ENCODE results near the gene RAB19.

The RAB19 gene

GRCh38 chr7:140423501-140423900, 19.6 kb downstream of the RAB19 start:
- no peaks in the 10 kb centered on the region for H3K36me3 ChIP-seq (ENCODE audit: control insufficient read depth in 5 of 5, insufficient read depth in 5 of 5, low read length in 5 of 5)
- peaks cover 0 to 7% (median 0%) of the 10 kb centered on the region in 5 donors for H3K4me1 ChIP-seq (ENCODE audit: control insufficient read depth in 5 of 5, insufficient read depth in 5 of 5, low read length in 5 of 5)
- no peaks in the 10 kb centered on the region for H3K27me3 ChIP-seq (ENCODE audit: control insufficient read depth in 5 of 5, insufficient read depth in 4 of 5, low read length in 5 of 5)
- no peak overlapping the region for H3K27ac ChIP-seq (ENCODE audit: low read depth, low read length)
- no peaks in the 10 kb centered on the region for H3K9me3 ChIP-seq (ENCODE audit: control insufficient read depth in 5 of 5, low read length in 5 of 5)
- H3K4me3 ChIP-seq (ENCODE audit: low read depth in 1 of 5, low read length in 5 of 5) = no peak overlapping the region
- no peak overlapping the region for H3K9ac ChIP-seq (ENCODE audit: low read length in 5 of 5)

GRCh38 chr7:140425718-140426117, 21.9 kb downstream of the RAB19 start:
- Histone ChIP-seq H3K4me3 (ENCODE audit: low read depth in 1 of 5, low read length in 5 of 5) (no peak overlapping the region), H3K27ac (ENCODE audit: low read depth, low read length) (no peak overlapping the region), H3K9ac (ENCODE audit: low read length in 5 of 5) (no peak overlapping the region)

GRCh38 chr7:140426130-140426529, 22.3 kb downstream of the RAB19 start:
- Histone ChIP-seq H3K9ac (ENCODE audit: low read length in 5 of 5) (no peak overlapping the region), H3K4me1 (ENCODE audit: control insufficient read depth in 5 of 5, insufficient read depth in 5 of 5, low read length in 5 of 5) (peaks cover 0 to 7% (median 0%) of the 10 kb centered on the region in 5 donors), H3K36me3 (ENCODE audit: control insufficient read depth in 5 of 5, insufficient read depth in 5 of 5, low read length in 5 of 5) (no peaks in the 10 kb centered on the region), H3K27ac (ENCODE audit: low read depth, low read length) (no peak overlapping the region), H3K9me3 (ENCODE audit: control insufficient read depth in 5 of 5, low read length in 5 of 5) (no peaks in the 10 kb centered on the region), H3K4me3 (ENCODE audit: low read depth in 1 of 5, low read length in 5 of 5) (no peak overlapping the region), H3K27me3 (ENCODE audit: control insufficient read depth in 5 of 5, insufficient read depth in 4 of 5, low read length in 5 of 5) (peaks cover 0 to 3% (median 0%) of the 10 kb centered on the region in 5 donors)

More at GRCh38 chr7:140425718-140426117, 21.9 kb downstream of the RAB19 start:
- H3K27me3 ChIP-seq (ENCODE audit: control insufficient read depth in 5 of 5, insufficient read depth in 4 of 5, low read length in 5 of 5) = peaks cover 0 to 3% (median 0%) of the 10 kb centered on the region in 5 donors
- no peaks in the 10 kb centered on the region for H3K9me3 ChIP-seq (ENCODE audit: control insufficient read depth in 5 of 5, low read length in 5 of 5)
- peaks cover 0 to 7% (median 0%) of the 10 kb centered on the region in 5 donors for H3K4me1 ChIP-seq (ENCODE audit: control insufficient read depth in 5 of 5, insufficient read depth in 5 of 5, low read length in 5 of 5)
- no peaks in the 10 kb centered on the region for H3K36me3 ChIP-seq (ENCODE audit: control insufficient read depth in 5 of 5, insufficient read depth in 5 of 5, low read length in 5 of 5)

- Histone ChIP-seq H3K9me3 (ENCODE audit: control insufficient read depth in 5 of 5, low read length in 5 of 5) (no peaks in the 10 kb centered on the region), H3K36me3 (ENCODE audit: control insufficient read depth in 5 of 5, insufficient read depth in 5 of 5, low read length in 5 of 5) (no peaks in the 10 kb centered on the region), H3K9ac (ENCODE audit: low read length in 5 of 5) (no peak overlapping the region)
Observed at GRCh38 chr7:140433396-140433795, 29.5 kb downstream of the RAB19 start.

GRCh38 chr7:140435252-140435895, 31.5 kb downstream of the RAB19 start:
- Histone ChIP-seq H3K27ac (ENCODE audit: low read depth, low read length) (no peak overlapping the region), H3K9ac (ENCODE audit: low read length in 5 of 5) (peak overlapping the region in 1 of 5 donors; percentile 4), H3K9me3 (ENCODE audit: control insufficient read depth in 5 of 5, low read length in 5 of 5) (no peaks in the 10 kb centered on the region), H3K27me3 (ENCODE audit: control insufficient read depth in 5 of 5, insufficient read depth in 4 of 5, low read length in 5 of 5) (peaks cover 0 to 6% (median 0%) of the 10 kb centered on the region in 5 donors), H3K4me1 (ENCODE audit: control insufficient read depth in 5 of 5, insufficient read depth in 5 of 5, low read length in 5 of 5) (peaks cover 0 to 6% (median 0%) of the 10 kb centered on the region in 5 donors), H3K36me3 (ENCODE audit: control insufficient read depth in 5 of 5, insufficient read depth in 5 of 5, low read length in 5 of 5) (no peaks in the 10 kb centered on the region), H3K4me3 (ENCODE audit: low read depth in 1 of 5, low read length in 5 of 5) (no peak overlapping the region)

More at GRCh38 chr7:140433396-140433795, 29.5 kb downstream of the RAB19 start:
- Histone ChIP-seq H3K27ac (ENCODE audit: low read depth, low read length) (no peak overlapping the region), H3K27me3 (ENCODE audit: control insufficient read depth in 5 of 5, insufficient read depth in 4 of 5, low read length in 5 of 5) (peaks cover 0 to 6% (median 0%) of the 10 kb centered on the region in 5 donors), H3K4me1 (ENCODE audit: control insufficient read depth in 5 of 5, insufficient read depth in 5 of 5, low read length in 5 of 5) (peaks cover 0 to 6% (median 0%) of the 10 kb centered on the region in 5 donors), H3K4me3 (ENCODE audit: low read depth in 1 of 5, low read length in 5 of 5) (no peak overlapping the region)

GRCh38 chr7:140439359-140439758, 35.5 kb downstream of the RAB19 start:
- H3K4me1 ChIP-seq (ENCODE audit: control insufficient read depth in 5 of 5, insufficient read depth in 5 of 5, low read length in 5 of 5) = peaks cover 0 to 6% (median 0%) of the 10 kb centered on the region in 5 donors
- no peaks in the 10 kb centered on the region for H3K9me3 ChIP-seq (ENCODE audit: control insufficient read depth in 5 of 5, low read length in 5 of 5)
- H3K36me3 ChIP-seq (ENCODE audit: control insufficient read depth in 5 of 5, insufficient read depth in 5 of 5, low read length in 5 of 5) = no peaks in the 10 kb centered on the region
- no peak overlapping the region for H3K27ac ChIP-seq (ENCODE audit: low read depth, low read length)
- H3K9ac ChIP-seq (ENCODE audit: low read length in 5 of 5) = no peak overlapping the region
- H3K27me3 ChIP-seq (ENCODE audit: control insufficient read depth in 5 of 5, insufficient read depth in 4 of 5, low read length in 5 of 5) = peaks cover 0 to 6% (median 0%) of the 10 kb centered on the region in 5 donors
- no peak overlapping the region for H3K4me3 ChIP-seq (ENCODE audit: low read depth in 1 of 5, low read length in 5 of 5)

GRCh38 chr7:140440593-140440992, 36.7 kb downstream of the RAB19 start:
- H3K27me3 ChIP-seq (ENCODE audit: control insufficient read depth in 5 of 5, insufficient read depth in 4 of 5, low read length in 5 of 5) = peaks cover 0 to 3% (median 0%) of the 10 kb centered on the region in 5 donors

GRCh38 chr7:140441519-140441918, 37.7 kb downstream of the RAB19 start:
- no peak overlapping the region for H3K9ac ChIP-seq (ENCODE audit: low read length in 5 of 5)
- H3K4me3 ChIP-seq (ENCODE audit: low read depth in 1 of 5, low read length in 5 of 5) = no peak overlapping the region
- H3K36me3 ChIP-seq (ENCODE audit: control insufficient read depth in 5 of 5, insufficient read depth in 5 of 5, low read length in 5 of 5) = no peaks in the 10 kb centered on the region
- no peaks in the 10 kb centered on the region for H3K4me1 ChIP-seq (ENCODE audit: control insufficient read depth in 5 of 5, insufficient read depth in 5 of 5, low read length in 5 of 5)
- no peaks in the 10 kb centered on the region for H3K9me3 ChIP-seq (ENCODE audit: control insufficient read depth in 5 of 5, low read length in 5 of 5)
- H3K27ac ChIP-seq (ENCODE audit: low read depth, low read length) = no peak overlapping the region
- H3K27me3 ChIP-seq (ENCODE audit: control insufficient read depth in 5 of 5, insufficient read depth in 4 of 5, low read length in 5 of 5) = no peaks in the 10 kb centered on the region

More at GRCh38 chr7:140440593-140440992, 36.7 kb downstream of the RAB19 start:
- peaks cover 0 to under 1% (median 0%) of the 10 kb centered on the region in 5 donors for H3K4me1 ChIP-seq (ENCODE audit: control insufficient read depth in 5 of 5, insufficient read depth in 5 of 5, low read length in 5 of 5)
- H3K27ac ChIP-seq (ENCODE audit: low read depth, low read length) = no peak overlapping the region
- H3K36me3 ChIP-seq (ENCODE audit: control insufficient read depth in 5 of 5, insufficient read depth in 5 of 5, low read length in 5 of 5) = no peaks in the 10 kb centered on the region
- H3K9ac ChIP-seq (ENCODE audit: low read length in 5 of 5) = no peak overlapping the region
- no peak overlapping the region for H3K4me3 ChIP-seq (ENCODE audit: low read depth in 1 of 5, low read length in 5 of 5)
- H3K9me3 ChIP-seq (ENCODE audit: control insufficient read depth in 5 of 5, low read length in 5 of 5) = no peaks in the 10 kb centered on the region

- no peak overlapping the region for H3K27ac ChIP-seq (ENCODE audit: low read depth, low read length)
- H3K9ac ChIP-seq (ENCODE audit: low read length in 5 of 5) = no peak overlapping the region
- H3K9me3 ChIP-seq (ENCODE audit: control insufficient read depth in 5 of 5, low read length in 5 of 5) = no peaks in the 10 kb centered on the region
- no peak overlapping the region for H3K4me3 ChIP-seq (ENCODE audit: low read depth in 1 of 5, low read length in 5 of 5)
- H3K4me1 ChIP-seq (ENCODE audit: control insufficient read depth in 5 of 5, insufficient read depth in 5 of 5, low read length in 5 of 5) = peaks cover 0 to 4% (median 0%) of the 10 kb centered on the region in 5 donors
- no peaks in the 10 kb centered on the region for H3K27me3 ChIP-seq (ENCODE audit: control insufficient read depth in 5 of 5, insufficient read depth in 4 of 5, low read length in 5 of 5)
- H3K36me3 ChIP-seq (ENCODE audit: control insufficient read depth in 5 of 5, insufficient read depth in 5 of 5, low read length in 5 of 5) = peaks cover 0 to 2% (median 0%) of the 10 kb centered on the region in 5 donors
Observed at GRCh38 chr7:140446467-140446866, 42.6 kb downstream of the RAB19 start.

- Histone ChIP-seq H3K27ac (ENCODE audit: low read depth, low read length) (no peak overlapping the region), H3K4me3 (ENCODE audit: low read depth in 1 of 5, low read length in 5 of 5) (no peak overlapping the region), H3K27me3 (ENCODE audit: control insufficient read depth in 5 of 5, insufficient read depth in 4 of 5, low read length in 5 of 5) (no peaks in the 10 kb centered on the region), H3K36me3 (ENCODE audit: control insufficient read depth in 5 of 5, insufficient read depth in 5 of 5, low read length in 5 of 5) (peaks cover under 1 to 13% (median 7%) of the 10 kb centered on the region in 5 donors), H3K9me3 (ENCODE audit: control insufficient read depth in 5 of 5, low read length in 5 of 5) (no peaks in the 10 kb centered on the region), H3K4me1 (ENCODE audit: control insufficient read depth in 5 of 5, insufficient read depth in 5 of 5, low read length in 5 of 5) (peaks cover 0 to 4% (median 0%) of the 10 kb centered on the region in 5 donors), H3K9ac (ENCODE audit: low read length in 5 of 5) (no peak overlapping the region)
Observed at GRCh38 chr7:140447841-140448240, 44.0 kb downstream of the RAB19 start.
